GM10266 (cell line): ENCODE measurements around the gene SOX8.

ENCODE experiments used
- DNase-seq: peaks from one replicate; pipeline ENCODE4 v3.0.0; 2012; ENCODE audit errors: extremely low spot score
- CTCF ChIP-seq: IDR thresholded peaks from 2 replicates; pipeline ENCODE4 v1.5.1; 2012; ENCODE audit warnings: mild to moderate bottlenecking, low read depth; ENCODE audit not compliant: control insufficient read depth, insufficient read depth; ENCODE audit errors: missing control alignments

SOX8 gene

GRCh38 chr16:981695-982144 lies at the start of gene SOX8:
Gene SOX8, plus strand, starts transcription at chr16:981770. Its CDS starts 153 bp downstream, at chr16:981923.
- TF ChIP-seq CTCF = no peak
- no peak for DNase-seq

- no peak for DNase-seq
- TF ChIP-seq CTCF = no peak
Measured at GRCh38 chr16:932831-933330, 48.7 kb upstream of the SOX8 start.

- no peak for TF ChIP-seq CTCF
- DNase-seq = no peak
Measured at GRCh38 chr16:933581-933980, 48.0 kb upstream of the SOX8 start.

- no peak for DNase-seq
- no peak for TF ChIP-seq CTCF
Measured at GRCh38 chr16:934178-934577, 47.4 kb upstream of the SOX8 start.

GRCh38 chr16:935684-936083 lies 45.9 kb upstream of the SOX8 start:
- DNase-seq = no peak
- TF ChIP-seq CTCF = no peak

GRCh38 chr16:937311-937710 lies 44.3 kb upstream of the SOX8 start:
- DNase-seq = no peak
- no peak for TF ChIP-seq CTCF

GRCh38 chr16:937723-938122 lies 43.8 kb upstream of the SOX8 start:
- TF ChIP-seq CTCF = no peak
- DNase-seq = no peak
